GM12864 (cell line): Measurements from ENCODE around the gene UGT2B11.
"Not testable (repeated sequence)": the region's sequence is repeated elsewhere in the genome, so short reads cannot be mapped to it uniquely, and the experiment has no call there.

Source experiments
- DNase-seq: peaks from one replicate; pipeline ENCODE4 v3.0.0-alpha.2; 2011; ENCODE audit warnings: low read depth
- H3K4me3 ChIP-seq: 2 replicates; pipeline ENCODE4 v1.5.1; 2011; ENCODE audit warnings: mild to moderate bottlenecking, low read depth, low read length, control low read depth
- CTCF ChIP-seq: IDR thresholded peaks from 2 replicates; pipeline ENCODE4 v1.5.1; 2011; ENCODE audit warnings: low read depth, mild to moderate bottlenecking, moderate library complexity, low read length, control low read depth, inconsistent platforms; ENCODE audit errors: missing control alignments

UGT2B11 gene

GRCh38 chr4:69167300-69167699 lies 47.2 kb downstream of the UGT2B11 start:
- no peak overlapping the region for H3K4me3 ChIP-seq
- TF ChIP-seq CTCF = no peak
- no peak for DNase-seq

GRCh38 chr4:69166376-69166775 lies 48.2 kb downstream of the UGT2B11 start:
- not testable (repeated sequence) for DNase-seq, H3K4me3 ChIP-seq

GRCh38 chr4:69165707-69166106 lies 48.8 kb downstream of the UGT2B11 start:
- DNase-seq, H3K4me3 ChIP-seq: not testable (repeated sequence)

GRCh38 chr4:69156913-69157312 lies 57.6 kb downstream of the UGT2B11 start:
- DNase-seq = no peak
- no peak overlapping the region for H3K4me3 ChIP-seq
- peak; percentile 35 for TF ChIP-seq CTCF

- no peak for DNase-seq
- no peak for TF ChIP-seq CTCF
These were observed 60.5 kb downstream of the UGT2B11 start for GRCh38 chr4:69154021-69154420.

More at GRCh38 chr4:69154021-69154420, 60.5 kb downstream of the UGT2B11 start:
- H3K4me3 ChIP-seq = no peak overlapping the region
